ENCODE measurements around the gene FCRL5. TPM values are rescaled to one million over a fixed set of nuclear protein-coding genes. Genes with fewer than 3 reads are reported as not detected.

FCRL5 gene
- total and polyA plus RNA-seq, 10 of the 15 experiments (the other 5 are each of a cell fraction or from before 2014, with no cell fraction given), result 1.1 to 136 (median 7.0) TPM

- TF ChIP-seq ZBTB4 (CRISPR knock-in tag; IDR thresholded peaks at IDR 0.05) (no peak), NFIC (IDR thresholded peaks at IDR 0.05; ENCODE audit: low read depth, low read length) (no peak), PBX3 (IDR thresholded peaks at IDR 0.05; ENCODE audit: insufficient replicate concordance, low read depth, low read length) (no peak), ATF3 (IDR thresholded peaks at IDR 0.05; ENCODE audit: borderline replicate concordance, extremely low read depth, low read depth, low read length) (no peak), IKZF1 (conservative IDR thresholded peaks at IDR 0.05) (no peak), CBX5 (IDR thresholded peaks at IDR 0.05; ENCODE audit: low read depth) (no peak), NR2C1 (IDR thresholded peaks at IDR 0.05) (no peak), STAT1 (conservative IDR thresholded peaks at IDR 0.05) (no peak)
These were observed 55.0 kb downstream of the FCRL5 start (continued) for GRCh38 chr1:157497284-157497683.

All from GM12878 (cell line).